Coronary artery (tissue), 2 donors: ENCODE results near the gene RFX3.

Source experiments
- DNase-seq: peaks from one replicate; pipeline ENCODE4 v3.0.0-alpha.2; 2017; ENCODE audit warnings: low spot score
- H3K27ac ChIP-seq, 2 donors: fragments of 200-600 bp; sonication (generic); one replicate each; pipeline ENCODE4 v1.5.1; 2016 to 2019
- H3K4me3 ChIP-seq: fragments of 200-600 bp; sonication (generic); 2 replicates; pipeline ENCODE4 v1.5.1; 2016; ENCODE audit warnings: mild to moderate bottlenecking, moderate library complexity
- TF ChIP-seq, protein P1 (sequence below): fragments of 200-600 bp; sonication (generic); IDR thresholded peaks from one replicate; pipeline ENCODE4 v1.5.1; 2019; ENCODE audit warnings: antibody characterized with exemption

Gene RFX3

DNA sequence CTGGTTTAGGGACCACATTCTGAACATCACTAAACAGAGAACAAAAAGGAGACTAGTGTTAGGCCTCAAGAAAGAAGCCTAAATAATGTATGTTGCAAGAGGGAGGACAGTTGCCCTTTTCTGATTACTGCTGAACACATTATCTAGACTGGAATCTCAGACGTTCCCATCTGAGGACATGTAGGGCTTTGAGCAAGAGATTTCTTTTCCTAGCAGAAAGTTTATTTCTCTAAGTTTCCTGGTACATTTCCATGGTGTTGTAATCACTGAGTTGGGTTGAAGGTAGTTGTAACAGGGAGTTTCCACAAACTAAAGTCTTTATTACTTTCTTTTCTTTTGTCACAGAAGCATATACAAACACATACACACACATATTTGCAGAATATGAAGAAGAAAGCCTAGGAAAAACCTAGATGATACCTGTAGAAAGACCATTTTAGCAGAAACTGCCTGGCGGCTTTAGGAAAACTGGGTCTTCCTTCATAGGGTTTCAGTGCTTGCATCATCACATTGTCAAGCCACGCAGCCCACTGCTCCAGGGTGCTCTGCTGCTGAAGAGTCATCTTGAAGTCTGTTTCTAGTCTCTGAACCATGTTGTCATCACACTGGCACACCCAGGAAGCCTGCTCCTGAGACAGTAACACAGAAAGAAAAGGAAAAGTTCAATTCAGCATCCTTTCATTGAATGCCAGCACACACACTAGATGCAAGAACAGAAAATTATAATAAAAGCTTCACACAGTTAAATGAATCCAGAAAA lies 269.1 kb downstream of the RFX3 start:
- Histone ChIP-seq H3K27ac (no peak overlapping the region), H3K4me3 (no peak overlapping the region)
- TF ChIP-seq, protein P1, sequence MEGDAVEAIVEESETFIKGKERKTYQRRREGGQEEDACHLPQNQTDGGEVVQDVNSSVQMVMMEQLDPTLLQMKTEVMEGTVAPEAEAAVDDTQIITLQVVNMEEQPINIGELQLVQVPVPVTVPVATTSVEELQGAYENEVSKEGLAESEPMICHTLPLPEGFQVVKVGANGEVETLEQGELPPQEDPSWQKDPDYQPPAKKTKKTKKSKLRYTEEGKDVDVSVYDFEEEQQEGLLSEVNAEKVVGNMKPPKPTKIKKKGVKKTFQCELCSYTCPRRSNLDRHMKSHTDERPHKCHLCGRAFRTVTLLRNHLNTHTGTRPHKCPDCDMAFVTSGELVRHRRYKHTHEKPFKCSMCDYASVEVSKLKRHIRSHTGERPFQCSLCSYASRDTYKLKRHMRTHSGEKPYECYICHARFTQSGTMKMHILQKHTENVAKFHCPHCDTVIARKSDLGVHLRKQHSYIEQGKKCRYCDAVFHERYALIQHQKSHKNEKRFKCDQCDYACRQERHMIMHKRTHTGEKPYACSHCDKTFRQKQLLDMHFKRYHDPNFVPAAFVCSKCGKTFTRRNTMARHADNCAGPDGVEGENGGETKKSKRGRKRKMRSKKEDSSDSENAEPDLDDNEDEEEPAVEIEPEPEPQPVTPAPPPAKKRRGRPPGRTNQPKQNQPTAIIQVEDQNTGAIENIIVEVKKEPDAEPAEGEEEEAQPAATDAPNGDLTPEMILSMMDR, result no peak
- DNase-seq, result no peak

DNA sequence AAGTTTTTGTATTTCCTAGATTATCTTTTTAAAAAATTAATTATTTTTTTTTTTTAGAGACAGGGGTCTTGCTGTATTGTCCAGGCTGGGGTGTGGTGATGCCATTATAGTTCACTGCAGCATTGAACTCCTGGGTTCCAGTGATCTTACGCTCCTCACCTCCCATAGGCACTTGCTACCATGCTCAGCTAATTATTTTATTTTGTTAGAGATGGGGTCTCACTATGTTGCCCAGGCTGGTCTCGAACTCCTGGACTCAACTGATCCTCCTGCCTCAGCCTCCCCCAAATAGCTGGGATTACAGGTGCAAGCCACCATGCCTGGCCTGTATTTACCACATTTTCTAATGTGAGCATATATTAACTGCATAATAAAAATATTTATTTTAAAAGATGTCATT lies 274.5 kb downstream of the RFX3 start:
- DNase-seq, result no peak
- TF ChIP-seq, protein P1, result no peak
- H3K4me3 ChIP-seq, result no peak overlapping the region
- no peak overlapping the region for H3K27ac ChIP-seq

DNA sequence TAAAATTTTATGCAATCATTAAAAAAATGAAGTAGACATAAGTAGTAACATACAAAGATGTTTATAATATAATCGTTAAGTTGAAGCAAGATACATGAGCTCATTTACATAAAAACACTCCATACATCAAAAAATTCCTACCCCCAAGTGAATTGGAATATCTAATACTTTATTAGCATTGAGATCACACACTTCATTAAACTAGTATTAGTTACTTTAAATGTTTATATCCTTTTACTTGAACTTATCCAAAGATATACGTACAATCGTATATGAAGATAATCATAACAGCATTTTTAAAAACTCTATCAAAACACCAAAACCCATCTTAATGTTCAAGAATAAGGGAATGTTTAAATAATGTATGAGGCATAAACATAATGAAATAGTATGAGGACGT lies 275.1 kb downstream of the RFX3 start:
- Histone ChIP-seq H3K4me3 (no peak overlapping the region), H3K27ac (no peak overlapping the region)
- TF ChIP-seq, protein P1, result no peak
- DNase-seq, result no peak

DNA sequence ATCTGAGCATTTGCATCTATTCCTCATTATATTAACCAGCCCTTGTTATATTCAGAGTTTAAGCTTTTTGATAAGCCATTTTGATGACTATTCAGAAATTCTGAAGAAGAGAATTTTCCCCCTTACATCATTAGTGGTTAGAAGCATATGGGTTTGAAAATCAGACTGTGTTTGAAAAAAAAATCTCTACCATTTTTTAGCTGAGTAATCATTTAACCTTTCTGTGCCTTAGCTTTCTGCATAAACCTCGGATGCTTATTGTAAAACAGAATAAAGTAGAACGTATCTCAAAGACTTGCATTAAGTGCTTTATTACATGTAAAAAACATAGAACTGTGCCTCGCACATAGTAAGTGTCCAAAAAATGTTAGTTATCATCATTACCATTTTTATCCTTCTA lies 278.6 kb downstream of the RFX3 start:
- DNase-seq, result no peak
- TF ChIP-seq, protein P1, result no peak
- no peak overlapping the region for H3K27ac ChIP-seq
- no peak overlapping the region for H3K4me3 ChIP-seq

DNA sequence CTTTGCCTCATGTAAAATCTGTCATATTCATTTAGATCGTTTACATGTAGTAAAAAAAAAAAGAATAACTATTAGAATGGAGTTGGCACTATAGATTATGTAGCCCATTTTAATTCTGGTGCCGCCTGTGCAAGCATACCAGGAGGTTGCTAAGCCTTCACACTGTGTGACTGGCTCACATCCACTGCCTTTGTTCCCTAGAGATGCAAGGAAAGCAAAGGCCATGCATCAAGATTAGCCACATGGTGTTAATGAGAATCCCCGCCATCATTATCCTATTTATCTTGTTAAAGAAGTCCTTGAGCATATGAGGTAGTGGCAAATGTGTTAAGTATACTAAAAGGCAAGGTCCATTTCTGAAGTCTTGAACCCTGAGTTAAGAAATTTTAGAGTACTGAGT lies 279.6 kb downstream of the RFX3 start:
- no peak overlapping the region for H3K27ac ChIP-seq
- DNase-seq, result no peak
- no peak overlapping the region for H3K4me3 ChIP-seq
- TF ChIP-seq, protein P1, result no peak

DNA sequence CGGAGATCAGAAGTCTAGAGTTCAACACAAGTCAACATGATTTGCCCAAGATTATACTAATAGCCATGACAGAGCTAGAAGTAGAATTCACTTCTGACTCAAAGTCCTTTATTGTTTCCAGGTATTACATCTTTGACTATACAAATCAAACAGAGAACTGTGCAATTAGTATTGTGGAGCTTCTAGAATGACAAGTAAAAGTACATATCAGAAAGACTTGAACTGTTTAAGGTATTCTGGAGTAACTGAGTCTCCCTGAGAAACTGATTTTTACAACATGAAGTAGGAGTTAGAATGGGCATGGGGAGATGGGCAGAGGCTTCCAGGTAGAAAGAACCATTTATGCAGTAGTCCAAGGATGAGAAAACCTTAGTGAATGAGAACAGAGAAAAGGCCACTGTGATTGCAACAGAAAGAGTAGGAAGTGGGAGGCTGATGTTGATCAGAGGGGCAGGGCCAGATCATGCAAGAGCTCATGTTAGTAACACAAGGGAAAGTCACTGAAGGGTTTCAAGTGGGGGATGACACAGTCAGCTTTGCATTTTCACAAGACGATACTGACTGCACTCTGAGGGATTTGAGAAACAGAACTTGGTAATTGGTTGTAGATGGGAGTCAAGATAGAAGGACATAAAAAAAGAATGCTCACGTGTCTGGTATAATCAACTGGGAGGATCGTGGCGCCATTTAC lies 280.7 kb downstream of the RFX3 start:
- Histone ChIP-seq H3K4me3 (no peak overlapping the region), H3K27ac (no peak overlapping the region)
- DNase-seq, result no peak
- TF ChIP-seq, protein P1, result no peak

DNA sequence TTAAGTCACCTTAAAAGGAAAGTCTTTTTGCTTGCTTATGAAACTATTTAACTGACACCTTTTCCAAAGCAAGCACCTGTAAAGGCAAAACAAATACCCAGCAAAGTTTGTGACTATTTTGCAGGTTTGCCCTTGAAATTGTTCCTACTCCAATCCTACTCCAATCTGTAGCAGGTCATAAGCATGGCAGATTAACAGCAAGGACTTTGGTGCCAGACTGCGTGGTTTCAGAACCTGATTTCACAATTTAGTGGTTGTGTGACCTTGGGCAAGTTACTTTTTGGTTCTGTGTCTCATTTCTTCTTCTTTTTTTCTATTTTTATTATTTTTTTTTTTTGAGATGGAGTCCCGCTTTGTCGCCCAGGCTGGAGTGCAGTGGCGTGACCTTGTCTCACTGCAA lies 282.1 kb downstream of the RFX3 start:
- no peak overlapping the region for H3K27ac ChIP-seq
- TF ChIP-seq, protein P1, result no peak
- no peak for DNase-seq
- H3K4me3 ChIP-seq, result no peak overlapping the region
